Uterus (tissue), 2 donors: ENCODE results near the gene ZNF429.
"Not testable (repeated sequence)": the region's sequence is repeated elsewhere in the genome, so short reads cannot be mapped to it uniquely, and the experiment has no call there.

Source experiments
- CTCF ChIP-seq, 4 experiments: fragments of 200-600 bp in 2 of 4; fragments of 450-650 bp in 2 of 4; sonication (generic) in 2 of 4; IDR thresholded peaks; one replicate each; pipeline ENCODE4 v1.5.1; 2016 to 2019; ENCODE audit warnings: antibody characterized with exemption in 4 of 4, mild to moderate bottlenecking in 2 of 4, moderate library complexity in 1 of 4
- POLR2A ChIP-seq, 2 donors: fragments of 450-650 bp; IDR thresholded peaks; one replicate each; pipeline ENCODE4 v1.6.1; 2016; ENCODE audit warnings: antibody characterized with exemption in 2 of 2, mild to moderate bottlenecking in 1 of 2, moderate library complexity in 1 of 2

- TF ChIP-seq CTCF, POLR2A (IDR thresholded peaks at IDR 0.05): not testable (repeated sequence)
Observed at GRCh38 chr19:21602659-21603430, 97.4 kb downstream of the ZNF429 start.
